Stimulated activated naive CD4-positive, alpha-beta T cell treated with Interleukin-2 at 50 U/mL for 16 hours (primary cell): ENCODE measurements around the gene LSS.
"Not testable (repeated sequence)": the region's sequence is repeated elsewhere in the genome, so short reads cannot be mapped to it uniquely, and the experiment has no call there.

Experiments
- DNase-seq: peaks from one replicate; lab custom pipeline; 2025; lab: John Stamatoyannopoulos, UW

Gene LSS

GRCh38 chr21:46245213-46245915 lies 16.8 kb upstream of the LSS start:
- DNase-seq: no peak

GRCh38 chr21:46244602-46245001 lies 16.0 kb upstream of the LSS start:
- DNase-seq: no peak

GRCh38 chr21:46243960-46244361 lies 15.4 kb upstream of the LSS start:
- no peak for DNase-seq

GRCh38 chr21:46243325-46243724 lies 14.8 kb upstream of the LSS start:
- DNase-seq: no peak

- not testable (repeated sequence) for DNase-seq
Observed at GRCh38 chr21:46241577-46241976, 13.0 kb upstream of the LSS start.

GRCh38 chr21:46239817-46240325 lies 11.3 kb upstream of the LSS start:
- no peak for DNase-seq

- no peak for DNase-seq
Observed at GRCh38 chr21:46237474-46237873, 8.9 kb upstream of the LSS start.

- no peak for DNase-seq
Observed at GRCh38 chr21:46234436-46234950, 5.9 kb upstream of the LSS start.

- DNase-seq: no peak
Observed at GRCh38 chr21:46229923-46230260, 1.3 kb upstream of the LSS start.

DNA sequence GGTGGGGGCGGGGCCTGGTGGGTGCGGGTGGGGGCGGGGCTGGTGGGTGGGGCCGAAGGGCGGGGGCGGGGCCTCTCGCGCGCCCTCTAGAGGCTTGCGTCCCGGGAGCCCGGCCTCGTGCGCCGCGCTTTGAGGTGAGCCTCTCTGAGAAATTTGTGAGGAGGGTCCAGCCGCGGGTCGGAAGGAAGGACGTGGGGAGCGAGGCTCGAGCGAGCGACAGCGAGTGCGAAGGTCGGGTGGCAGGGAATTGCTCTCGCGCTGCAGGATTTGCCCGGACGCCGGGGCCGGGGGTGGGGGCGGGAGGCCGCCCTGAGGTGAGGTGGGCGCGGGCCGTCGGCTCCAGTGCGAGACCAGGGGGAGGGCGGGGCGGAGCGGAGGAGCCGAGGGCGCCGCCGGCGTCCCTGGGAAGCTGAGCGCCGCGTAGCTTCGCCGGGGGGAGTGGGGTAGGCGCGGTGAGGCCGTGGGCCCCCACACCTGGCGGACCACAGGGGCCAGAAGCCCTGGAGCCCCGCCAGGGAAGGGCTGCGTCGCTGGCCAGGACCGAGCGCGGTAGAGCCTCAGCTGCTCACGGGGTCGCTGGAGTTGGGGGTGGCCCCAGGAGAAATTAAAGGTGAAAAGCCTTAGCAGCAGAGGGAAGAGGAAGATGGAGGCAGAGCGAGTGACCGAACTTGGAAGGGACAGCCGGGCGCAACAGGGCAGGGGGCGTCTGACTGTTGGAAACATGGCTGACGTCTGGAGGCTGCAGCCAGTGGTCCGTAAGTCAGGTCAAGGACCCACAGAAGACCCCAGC lies 754 bp upstream of the LSS start:
- DNase-seq: no peak

GRCh38 chr21:46227811-46228344 lies 696 bp downstream of the LSS start:
- DNase-seq: no peak

DNA sequence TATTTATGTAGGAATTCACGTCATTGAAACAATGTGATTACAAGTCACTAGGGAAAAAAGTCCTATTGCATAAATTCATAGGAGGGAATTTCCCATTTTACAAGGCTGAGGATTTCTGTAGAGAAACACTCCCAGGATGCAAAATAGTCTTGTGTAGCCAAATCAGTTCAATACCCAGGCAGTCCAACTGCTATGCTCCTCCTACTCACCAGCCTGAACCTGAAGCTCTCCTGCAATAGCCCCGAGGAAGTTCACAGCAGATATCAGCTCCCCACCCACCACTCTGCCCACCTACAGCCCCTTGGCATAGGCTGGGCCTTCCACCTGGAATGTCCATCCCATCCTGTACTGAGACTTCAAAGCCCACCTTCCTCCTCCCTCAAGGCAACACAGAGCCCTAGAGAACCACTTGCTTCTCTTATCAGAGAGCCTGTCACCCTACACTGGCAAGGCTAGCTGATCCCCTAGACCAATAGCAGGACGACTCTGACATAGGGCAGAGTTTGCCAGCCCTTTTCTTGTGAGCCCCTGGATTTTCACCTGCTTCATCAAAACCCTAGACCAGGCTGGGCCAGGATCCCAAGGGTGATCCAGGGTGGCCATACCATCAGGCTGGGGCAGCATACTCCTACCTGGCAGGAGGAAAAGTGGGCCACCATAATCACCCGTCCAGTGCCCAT lies 1.5 kb downstream of the LSS start:
- no peak for DNase-seq

GRCh38 chr21:46226146-46226545 lies 2.4 kb downstream of the LSS start:
- DNase-seq: no peak

DNA sequence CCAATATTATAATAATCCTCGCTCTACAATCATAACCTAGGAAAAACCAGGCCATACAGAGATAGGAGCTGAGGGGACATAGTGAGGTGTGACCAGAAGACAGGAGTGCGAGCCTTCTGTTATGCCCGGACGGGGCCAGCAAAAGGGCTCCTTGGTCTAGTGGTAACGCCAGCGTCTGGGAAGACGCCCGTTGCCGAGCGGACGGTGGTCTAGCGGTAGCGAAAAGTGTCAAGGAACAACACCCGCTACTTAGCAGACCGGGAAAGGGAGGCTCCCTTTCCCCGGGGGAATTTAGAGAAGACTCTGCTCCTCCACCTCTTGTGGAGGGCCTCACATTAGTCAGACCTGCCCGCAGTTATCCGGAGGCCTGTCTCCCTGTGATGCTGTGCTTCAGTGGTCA lies 4.9 kb downstream of the LSS start:
- DNase-seq: not testable (repeated sequence)

GRCh38 chr21:46223217-46223616 lies 5.4 kb downstream of the LSS start:
- no peak for DNase-seq

DNA sequence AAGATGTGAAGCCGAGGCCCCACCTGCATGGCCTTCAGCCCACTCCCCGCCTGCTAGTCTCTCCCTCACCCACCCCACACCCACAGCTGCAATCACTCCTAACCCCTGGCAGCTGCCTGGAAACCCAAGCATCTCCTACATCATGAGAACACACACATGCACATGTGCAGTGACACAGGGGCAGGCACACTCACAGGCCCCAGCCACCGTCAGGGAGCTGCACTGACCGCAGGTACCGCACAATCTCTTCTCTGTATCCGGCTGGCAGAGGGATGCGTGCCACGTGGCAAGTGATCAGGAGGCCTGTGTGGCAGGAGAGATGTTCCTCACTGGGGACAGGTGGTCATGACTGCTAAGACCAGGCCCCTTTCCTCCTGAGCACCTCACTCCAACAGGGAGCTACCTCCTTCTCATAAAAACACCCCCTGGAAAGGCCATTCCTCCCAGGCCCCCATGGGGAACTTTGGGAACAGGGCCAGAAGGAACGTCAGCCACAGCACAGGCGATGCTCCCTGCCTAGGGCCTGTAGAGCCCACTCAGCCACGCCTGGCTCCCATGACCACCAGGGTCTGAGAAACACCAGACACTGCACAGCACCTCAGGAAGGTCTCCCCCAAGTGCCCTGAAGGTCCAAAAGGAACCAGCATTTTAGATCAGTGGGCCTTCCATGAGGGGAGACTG lies 6.0 kb downstream of the LSS start:
- no peak for DNase-seq

- no peak for DNase-seq
Observed at GRCh38 chr21:46221664-46222435, 6.7 kb downstream of the LSS start.

DNA sequence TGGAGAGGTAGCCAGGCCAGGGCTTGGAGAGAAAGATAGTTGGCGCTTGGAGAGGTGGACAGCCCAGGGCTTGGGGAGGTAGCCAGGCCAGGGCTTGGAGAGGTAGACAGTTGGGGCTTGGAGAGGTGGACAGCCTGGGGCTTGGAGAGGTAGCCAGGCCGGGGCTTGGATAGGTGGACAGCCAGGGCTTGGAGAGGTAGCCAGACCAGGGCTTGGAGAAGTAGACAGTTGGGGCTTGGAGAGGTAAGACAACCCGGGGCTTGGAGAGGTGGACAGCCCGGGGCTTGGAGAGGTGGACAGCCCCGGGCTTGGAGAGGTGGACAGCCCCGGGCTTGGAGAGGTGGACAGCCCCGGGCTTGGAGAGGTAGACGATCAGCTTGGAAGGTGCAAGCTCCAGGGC lies 7.7 kb downstream of the LSS start:
- DNase-seq: no peak

DNA sequence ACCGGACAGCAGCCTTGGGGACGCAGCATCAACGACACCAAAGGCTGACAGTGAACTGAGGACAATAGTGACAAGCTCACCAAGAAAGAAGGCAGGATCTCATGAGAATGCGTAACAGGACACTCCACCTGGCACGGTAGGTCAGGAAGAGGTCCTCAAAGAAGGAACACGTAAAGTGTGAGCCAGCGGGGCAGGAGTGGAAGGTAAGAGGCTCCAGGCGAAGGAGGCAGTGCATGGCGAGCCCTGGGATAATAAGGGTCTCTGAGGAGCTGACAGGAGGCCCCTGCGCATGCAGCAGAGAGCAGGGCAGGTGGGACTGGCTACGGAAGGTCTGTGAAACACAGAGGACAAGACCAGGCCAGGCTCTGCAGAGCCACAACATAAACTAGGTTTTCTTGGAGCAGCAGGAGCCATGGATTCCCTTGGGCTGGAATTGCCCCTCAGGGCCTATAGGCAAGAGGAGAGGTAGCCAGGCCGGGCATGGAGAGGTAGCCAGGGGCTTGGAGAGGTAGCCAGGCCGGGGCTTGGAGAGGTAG lies 8.2 kb downstream of the LSS start:
- no peak for DNase-seq

DNA sequence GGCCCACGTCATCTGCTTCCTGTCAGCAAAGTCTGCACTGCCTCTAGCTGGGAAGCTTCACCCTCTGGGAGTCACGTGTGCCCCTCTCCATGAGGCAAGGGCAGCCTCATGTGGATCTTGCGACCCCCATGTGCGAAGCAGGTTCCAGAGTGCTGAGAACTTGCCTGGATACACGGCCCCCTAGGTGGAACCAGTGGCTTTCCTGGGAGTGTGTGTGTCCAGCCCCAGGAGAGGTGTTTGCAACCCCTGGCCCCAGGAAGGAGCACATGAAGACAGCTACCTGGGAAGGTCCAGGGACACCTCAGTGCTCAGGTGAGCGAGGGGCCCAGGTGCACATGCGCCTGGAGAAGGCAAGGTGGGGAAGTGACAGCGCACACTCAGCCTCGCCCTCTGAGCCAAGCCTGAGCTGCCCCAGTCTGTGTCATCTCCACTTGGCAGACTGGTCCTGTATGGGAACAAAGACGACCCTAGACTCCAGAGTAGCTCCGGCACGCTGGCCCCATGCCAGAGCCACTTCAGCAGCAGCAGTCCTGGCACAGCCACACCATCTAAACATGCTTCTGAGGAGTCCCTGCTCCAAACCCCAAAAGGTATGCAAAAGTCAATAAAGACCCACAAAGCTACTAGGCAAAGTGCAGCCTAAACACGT lies 8.9 kb downstream of the LSS start:
- no peak for DNase-seq
